Lower leg skin (tissue), 3 donors: ENCODE results near the gene GTF2IRD2.
"Not testable (repeated sequence)": the region's sequence is repeated elsewhere in the genome, so short reads cannot be mapped to it uniquely, and the experiment has no call there.

Experiments used
- POLR2A ChIP-seq, 2 donors: fragments of 450-650 bp; IDR thresholded peaks; one replicate each; pipeline ENCODE4 v1.6.1; 2016 to 2017; ENCODE audit warnings: antibody characterized with exemption in 2 of 2, mild to moderate bottlenecking in 1 of 2, moderate library complexity in 1 of 2
- TF ChIP-seq, protein P1 (sequence below), 3 donors: fragments of 450-650 bp; IDR thresholded peaks; one replicate each; pipeline ENCODE4 v1.5.1; 2016; ENCODE audit warnings: antibody characterized with exemption in 3 of 3, mild to moderate bottlenecking in 3 of 3, moderate library complexity in 2 of 3

DNA sequence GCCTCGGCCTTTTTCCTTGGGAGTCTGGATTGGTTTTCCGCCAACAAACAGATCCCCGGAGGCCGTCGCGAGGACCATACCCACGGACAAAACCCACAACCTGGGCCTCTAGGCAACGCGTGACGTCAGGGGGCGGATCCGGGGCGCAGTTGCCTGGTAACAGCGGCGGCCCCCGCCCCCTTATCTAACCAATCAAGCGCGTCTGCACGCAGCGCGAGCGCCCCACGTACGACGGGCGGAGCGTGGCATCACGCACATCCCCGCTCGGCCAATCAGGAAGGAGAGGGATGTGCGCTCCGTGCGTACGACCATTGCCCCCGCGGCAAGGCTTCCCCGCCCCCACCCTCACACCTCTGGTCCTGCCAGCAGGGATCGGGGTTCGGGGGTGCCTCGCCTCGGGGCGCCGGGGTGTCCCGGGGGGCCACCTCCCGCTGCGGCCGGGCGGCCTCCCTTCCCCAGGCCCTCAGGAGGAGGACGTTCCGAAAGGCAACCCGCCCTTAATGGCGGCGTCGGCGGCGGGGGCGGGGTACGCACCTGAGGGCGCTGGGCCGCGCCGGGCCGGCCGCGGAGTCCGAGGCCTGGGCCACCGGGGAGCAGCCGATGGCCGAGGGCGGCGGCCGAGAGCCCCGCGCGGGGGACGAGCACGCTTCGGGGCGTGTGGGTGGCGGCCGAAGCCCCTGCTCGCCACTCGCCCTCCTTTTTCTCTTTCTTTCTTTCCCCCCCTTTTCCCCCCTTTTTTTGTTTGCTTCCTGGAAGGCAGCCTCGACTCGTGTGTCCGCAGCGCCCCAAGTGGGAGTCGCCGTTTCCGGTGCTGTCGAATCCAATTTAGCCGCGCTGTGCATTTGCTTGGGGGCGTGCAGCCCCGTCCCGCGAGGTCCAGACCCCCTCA lies at the start of gene GTF2IRD2:
- TF ChIP-seq, protein P1, sequence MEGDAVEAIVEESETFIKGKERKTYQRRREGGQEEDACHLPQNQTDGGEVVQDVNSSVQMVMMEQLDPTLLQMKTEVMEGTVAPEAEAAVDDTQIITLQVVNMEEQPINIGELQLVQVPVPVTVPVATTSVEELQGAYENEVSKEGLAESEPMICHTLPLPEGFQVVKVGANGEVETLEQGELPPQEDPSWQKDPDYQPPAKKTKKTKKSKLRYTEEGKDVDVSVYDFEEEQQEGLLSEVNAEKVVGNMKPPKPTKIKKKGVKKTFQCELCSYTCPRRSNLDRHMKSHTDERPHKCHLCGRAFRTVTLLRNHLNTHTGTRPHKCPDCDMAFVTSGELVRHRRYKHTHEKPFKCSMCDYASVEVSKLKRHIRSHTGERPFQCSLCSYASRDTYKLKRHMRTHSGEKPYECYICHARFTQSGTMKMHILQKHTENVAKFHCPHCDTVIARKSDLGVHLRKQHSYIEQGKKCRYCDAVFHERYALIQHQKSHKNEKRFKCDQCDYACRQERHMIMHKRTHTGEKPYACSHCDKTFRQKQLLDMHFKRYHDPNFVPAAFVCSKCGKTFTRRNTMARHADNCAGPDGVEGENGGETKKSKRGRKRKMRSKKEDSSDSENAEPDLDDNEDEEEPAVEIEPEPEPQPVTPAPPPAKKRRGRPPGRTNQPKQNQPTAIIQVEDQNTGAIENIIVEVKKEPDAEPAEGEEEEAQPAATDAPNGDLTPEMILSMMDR (IDR thresholded peaks at IDR 0.05) = not testable (repeated sequence)
- TF ChIP-seq POLR2A (IDR thresholded peaks at IDR 0.05) = not testable (repeated sequence)
